CMK (cell line): ENCODE data around the gene PMIS2.

Experiments used
- DNase-seq: peaks from one replicate; pipeline ENCODE4 v3.0.0-alpha.2; 2010; ENCODE audit warnings: low read depth

The PMIS2 gene

GRCh38 chr19:35556846-35557538 is 29.0 kb upstream of the PMIS2 start:
- no peak for DNase-seq

- peak; percentile 54 for DNase-seq
Observed at GRCh38 chr19:35557539-35558399, 28.2 kb upstream of the PMIS2 start.

DNA sequence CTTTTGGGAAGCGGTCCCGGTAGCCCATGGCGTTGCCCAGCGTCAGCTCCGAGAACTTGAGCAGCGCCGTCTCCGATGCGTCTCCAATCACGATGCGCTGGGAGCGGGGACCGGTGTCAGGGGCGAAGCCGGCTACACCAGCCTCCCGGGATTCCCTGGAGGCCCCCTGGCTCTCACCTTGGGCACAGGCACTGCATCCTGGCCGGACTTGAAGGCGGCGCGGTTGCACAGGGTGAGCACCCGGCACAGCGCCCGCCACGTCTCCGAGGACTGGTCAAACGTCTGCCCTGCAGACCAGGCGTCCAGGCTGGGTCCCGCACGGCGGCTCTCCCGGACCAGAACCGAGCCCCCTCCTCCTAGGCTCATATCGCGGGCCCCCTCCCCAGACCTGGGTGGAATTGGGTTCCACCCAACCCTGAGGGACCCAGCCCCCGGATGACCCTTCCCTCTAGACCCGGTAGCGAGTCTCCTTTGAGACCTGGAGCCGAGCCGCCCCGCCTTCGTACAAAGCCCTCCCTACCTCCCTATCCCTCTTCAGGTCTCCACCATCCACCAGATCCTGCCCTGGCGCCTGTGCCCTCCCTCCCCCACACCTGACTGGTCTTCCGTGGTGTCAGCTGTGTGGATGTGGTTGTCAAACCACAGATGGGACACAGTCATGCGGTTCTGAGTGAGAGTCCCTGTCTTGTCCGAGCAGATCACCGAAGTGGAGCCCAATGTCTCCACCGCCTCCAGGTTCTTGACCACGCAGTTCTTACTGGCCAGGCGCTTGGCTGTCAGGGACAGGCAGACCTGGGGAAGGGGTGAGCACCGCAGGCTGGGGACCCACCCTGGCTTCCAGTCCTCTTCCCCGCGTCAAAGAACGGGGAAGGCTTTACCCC is 27.3 kb upstream of the PMIS2 start:
- no peak for DNase-seq

DNA sequence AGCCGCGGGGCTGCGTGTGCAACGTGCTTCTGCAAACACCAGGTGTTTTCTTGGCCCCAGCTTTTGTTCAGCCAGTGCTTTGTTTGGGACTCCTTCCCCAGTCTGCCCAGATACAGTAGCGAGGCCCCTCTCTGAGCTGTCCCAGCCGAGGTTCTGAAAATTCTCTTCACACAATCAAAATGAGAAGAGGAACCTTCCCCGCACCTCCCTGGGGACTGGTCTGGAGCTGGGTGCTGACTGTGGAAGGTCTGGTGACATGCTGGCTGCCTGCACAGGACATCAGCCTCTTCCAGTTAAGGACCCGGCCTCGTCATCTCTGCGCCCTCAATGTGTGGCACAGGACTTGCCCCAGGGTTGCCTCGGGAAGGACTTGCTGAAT is 26.7 kb upstream of the PMIS2 start:
- no peak for DNase-seq

GRCh38 chr19:35559781-35560180 is 26.2 kb upstream of the PMIS2 start:
- no peak for DNase-seq

DNA sequence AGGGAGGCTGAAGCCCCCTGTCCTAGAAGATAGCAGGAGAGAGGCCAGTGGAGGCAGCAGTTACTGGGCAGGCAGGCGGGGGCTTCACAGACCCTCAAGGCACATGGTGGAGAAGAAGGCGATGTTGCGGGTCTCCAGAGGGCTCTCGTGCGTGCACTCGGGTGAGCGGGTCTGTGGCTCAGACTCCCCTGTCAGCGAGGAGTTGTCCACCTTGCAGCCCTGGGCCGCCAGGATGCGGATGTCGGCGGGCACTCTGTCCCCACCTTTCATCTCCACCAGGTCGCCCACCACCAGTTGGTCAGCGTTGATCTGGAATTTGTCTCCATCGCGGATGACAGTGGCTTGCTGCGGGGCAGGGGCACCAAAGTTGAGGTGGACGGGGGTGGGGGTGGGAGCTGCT is 25.7 kb upstream of the PMIS2 start:
- DNase-seq: no peak

DNA sequence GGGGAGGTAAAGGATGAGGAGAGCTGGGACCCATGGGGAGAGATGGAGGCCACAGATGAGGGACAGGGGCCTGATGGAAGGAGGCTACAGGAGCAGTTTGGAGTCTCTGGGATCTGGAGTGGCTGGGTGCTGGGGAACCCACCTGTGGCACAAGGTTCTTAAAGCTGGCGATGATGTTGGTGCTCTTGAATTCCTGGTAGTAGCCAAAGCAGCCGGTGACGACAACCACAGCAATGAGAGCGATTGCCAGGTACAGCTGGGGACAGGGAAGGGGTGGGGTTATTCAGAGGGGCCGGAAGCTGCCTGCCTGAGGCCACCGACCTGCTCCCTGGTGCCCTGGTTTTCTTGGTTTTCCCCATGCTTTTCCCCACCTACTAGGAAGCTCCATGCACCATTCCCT is 25.3 kb upstream of the PMIS2 start:
- DNase-seq: no peak

- DNase-seq: no peak
Observed at GRCh38 chr19:35561436-35561835, 24.5 kb upstream of the PMIS2 start.

GRCh38 chr19:35562336-35562735 is 23.6 kb upstream of the PMIS2 start:
- DNase-seq: no peak

GRCh38 chr19:35562776-35563175 is 23.2 kb upstream of the PMIS2 start:
- DNase-seq: no peak

DNA sequence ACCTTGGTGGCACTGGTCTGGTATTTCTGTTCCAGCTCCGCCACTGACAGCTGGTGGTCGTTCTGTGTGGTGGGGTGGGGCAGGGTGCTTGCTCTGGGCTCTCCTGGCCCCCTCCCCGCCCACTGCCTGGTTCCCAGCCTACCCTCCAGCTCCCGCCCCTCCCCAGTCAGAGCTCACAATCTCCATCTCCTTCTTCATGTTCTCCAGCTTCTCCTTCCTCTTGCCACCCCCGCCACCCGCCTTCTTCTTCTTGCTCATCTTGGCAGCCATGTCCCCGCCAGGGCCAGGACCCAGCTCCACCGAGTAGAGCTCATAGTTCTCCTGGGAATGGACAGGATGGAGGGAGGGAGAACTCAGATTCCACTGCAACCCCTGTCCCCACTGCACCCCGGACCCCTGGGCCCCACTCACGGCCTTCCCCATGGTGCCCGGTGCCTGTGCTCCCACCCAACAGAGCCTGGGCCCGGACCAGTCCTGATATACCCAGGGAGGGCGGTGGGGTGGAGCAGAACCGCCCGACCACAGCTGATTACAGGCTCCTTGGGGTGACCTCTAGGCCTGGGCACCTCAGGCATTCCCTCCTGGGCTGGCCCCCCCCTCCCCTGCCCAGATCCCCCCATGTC is 22.7 kb upstream of the PMIS2 start, which contains the start of gene ATP4A:
Gene ATP4A, minus strand, starts transcription at position 452 of the 623 bp plus-strand sequence. Its CDS starts 29 bp downstream, at position 423.
- no peak for DNase-seq

DNA sequence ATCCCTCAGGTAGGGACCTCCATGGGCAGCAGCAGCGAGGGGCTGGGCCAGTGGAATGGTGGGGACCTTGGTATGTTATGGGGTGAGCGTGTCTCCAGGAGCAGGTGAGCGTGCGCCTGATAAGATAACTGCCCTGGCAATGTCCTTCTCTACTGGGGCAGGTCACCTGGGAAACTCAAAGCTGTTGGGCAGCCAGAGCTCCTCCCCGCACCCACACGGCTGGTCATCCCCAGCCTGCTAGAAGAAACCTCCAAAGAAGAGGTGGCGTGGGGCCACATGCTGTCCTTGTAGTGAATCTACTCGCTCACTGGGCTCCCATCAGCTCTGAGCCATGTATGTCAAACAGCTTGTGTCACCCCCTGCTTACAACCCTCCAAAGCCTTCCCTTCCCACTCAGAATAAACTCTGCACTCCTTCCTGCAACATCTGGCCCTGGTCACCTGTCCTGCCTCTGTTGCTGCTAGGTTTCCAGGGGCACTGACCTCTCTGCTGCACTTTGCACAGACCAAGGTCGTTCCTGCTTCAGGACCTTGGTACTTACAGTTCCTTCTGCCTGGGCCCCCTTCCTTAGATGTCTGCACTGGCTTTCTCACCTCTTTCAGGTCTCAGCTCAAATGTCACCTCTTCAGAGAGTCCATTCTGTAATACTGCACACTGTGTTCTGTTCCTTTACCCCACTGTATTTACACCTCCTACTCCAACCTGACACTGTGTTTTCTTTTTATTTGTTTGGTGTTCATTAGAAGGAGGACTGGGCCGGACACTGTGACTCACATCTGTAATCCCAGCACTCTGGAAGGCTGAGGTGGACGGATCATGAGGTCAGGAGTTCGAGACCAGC is 20.7 kb upstream of the PMIS2 start:
- DNase-seq: no peak

DNA sequence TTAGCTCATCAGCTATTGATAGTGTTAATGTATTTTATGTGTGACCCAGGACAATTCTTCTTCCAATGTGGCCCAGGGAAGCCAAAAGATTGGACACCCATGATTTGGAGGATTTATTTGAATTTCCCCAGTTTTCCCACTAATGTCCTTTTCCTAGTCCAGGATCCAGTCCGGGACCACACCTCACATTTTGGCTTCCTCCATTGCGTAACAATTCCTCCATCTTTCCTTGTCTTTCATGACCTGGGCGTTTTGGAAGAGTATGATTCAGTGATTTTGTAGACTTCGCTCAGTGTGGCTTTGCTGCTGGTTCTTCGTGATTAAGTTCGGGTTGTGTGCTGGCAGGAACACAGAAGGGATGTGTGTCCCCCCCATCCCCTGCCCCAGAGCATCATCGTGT is 19.2 kb upstream of the PMIS2 start:
- DNase-seq: no peak

- no peak for DNase-seq
Observed at GRCh38 chr19:35569281-35569781, 16.6 kb upstream of the PMIS2 start.

DNA sequence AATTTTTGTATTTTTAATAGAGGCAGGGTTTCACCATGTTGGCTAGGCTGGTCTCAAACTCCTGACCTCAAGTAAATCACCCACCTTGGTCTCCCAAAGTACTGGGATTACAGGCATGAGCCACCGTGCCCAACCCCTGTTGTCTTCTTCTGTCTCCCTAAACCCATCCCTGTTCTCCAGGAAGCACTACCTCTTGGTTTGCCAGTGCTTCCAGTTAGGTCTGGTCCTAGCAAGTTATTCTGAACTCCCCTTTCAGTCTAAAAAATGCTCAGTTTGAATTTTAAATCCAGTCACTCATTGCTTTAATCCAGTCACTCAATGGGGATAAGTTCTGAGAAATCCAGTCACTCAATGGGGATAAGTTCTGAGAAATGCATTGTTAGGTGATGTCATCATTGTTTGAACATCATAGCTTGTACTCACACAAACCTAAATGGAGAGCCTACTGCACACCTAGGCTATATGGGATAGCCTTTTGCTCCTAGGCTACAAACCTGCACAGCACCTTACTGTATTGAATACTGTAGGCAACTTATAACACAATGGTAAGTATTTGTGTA is 14.5 kb upstream of the PMIS2 start:
- no peak for DNase-seq

- no peak for DNase-seq
Observed at GRCh38 chr19:35577918-35578317, 8.1 kb upstream of the PMIS2 start.

- DNase-seq: no peak
Observed at GRCh38 chr19:35578707-35579106, 7.3 kb upstream of the PMIS2 start.

DNA sequence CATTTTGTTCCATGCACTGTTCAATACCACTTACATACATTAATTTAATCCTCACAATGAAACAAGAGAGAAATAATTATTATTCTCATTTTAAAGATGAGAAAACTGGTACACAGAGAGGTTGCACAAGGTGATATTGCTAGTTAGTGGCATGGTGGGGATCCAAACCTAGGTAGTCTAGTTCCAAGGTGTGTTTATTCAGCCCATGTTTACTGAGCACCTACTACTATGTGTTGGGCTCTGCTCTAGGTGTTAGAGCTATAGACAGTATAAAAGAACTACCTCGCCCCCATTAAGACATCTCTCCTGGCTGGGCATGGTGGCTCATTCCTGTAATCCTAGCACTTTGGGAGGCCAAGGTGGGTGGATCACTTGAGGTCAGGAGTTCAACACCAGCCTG is 3.2 kb upstream of the PMIS2 start:
- DNase-seq: no peak

DNA sequence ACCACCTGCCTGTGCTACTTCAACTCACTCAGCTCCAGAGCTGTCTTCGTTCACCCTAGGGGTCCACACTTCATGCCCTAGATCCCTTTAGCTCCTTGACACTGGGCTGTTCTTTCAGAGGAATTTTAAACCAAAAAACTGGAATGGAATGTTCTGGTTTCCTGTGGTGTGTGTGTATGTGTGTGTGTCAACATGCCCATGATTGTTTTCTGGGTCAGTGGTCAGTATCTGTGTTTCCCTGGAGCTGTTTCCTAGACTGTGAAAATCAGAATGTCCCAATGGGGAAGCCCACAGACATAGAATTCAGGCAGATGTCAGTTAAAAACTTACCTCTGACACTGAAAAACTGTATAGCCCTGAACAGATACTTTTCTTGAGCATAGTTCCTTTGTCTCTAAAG is 1.3 kb downstream of the PMIS2 start:
- no peak for DNase-seq

DNA sequence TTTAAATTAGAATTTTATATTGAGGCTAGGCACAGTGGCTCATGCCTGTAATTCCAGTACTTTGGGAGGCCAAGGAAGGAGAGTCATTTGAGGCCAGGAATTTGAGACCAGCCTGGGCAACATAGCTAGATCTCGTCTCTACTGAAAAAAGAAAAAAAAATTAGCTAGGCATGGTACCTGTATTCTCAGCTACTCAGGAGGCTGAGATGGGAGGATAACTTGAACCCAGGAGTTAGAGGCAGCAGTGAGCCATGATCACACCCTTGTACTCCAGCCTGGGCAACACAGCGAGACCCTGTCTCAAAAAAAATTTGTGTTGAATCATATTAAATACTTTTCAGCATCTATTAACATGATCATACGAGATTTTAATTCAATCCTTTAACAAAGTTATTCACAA is 4.9 kb downstream of the PMIS2 start:
- no peak for DNase-seq

- DNase-seq: no peak
Observed at GRCh38 chr19:35592226-35592625, 6.3 kb downstream of the PMIS2 start.
